HG03342 (cell line): ENCODE data around the gene SFMBT2.
A peak's percentile ranks its signal among the peaks of the same experiment; 100 is the strongest.

Experiments used
- ATAC-seq: cut with Tn5 transposase; IDR thresholded peaks from one replicate; pipeline ENCODE4 v1.9.1; 2021; ENCODE audit warnings: mild to moderate bottlenecking, moderate library complexity; ENCODE audit not compliant: unreplicated experiment

The SFMBT2 gene

DNA sequence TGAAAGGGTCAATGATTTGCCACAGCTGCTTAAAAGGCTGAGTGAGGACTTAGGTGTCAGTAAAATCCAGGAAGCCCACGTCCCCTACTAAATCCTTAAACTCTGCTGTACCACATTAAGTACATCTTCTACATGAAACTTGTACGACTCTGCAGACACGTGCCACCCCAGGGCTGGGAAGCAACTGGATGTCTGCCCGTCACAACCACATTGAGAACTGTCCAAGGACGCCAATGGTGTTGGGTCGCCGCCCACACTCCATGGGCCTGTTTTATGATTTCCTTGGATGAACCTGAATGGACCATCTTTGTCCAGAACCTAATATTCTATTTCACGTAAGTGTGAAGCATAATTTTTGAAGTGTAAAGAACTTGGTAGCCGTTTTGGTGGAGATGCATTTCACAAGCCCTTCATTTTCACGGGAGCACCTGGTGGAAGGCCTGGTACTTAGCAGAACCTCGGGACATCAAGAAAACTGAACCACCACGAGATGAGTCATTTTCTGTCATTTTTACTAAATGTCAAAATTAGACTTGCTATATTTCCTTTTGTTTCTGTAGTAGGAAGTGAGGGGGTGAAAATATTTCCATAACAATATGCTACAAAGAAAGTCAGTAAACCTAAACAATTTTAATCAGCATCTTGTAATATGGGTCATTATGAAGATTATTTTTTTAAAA is 134.9 kb downstream of the SFMBT2 start:
- ATAC-seq: no peak

DNA sequence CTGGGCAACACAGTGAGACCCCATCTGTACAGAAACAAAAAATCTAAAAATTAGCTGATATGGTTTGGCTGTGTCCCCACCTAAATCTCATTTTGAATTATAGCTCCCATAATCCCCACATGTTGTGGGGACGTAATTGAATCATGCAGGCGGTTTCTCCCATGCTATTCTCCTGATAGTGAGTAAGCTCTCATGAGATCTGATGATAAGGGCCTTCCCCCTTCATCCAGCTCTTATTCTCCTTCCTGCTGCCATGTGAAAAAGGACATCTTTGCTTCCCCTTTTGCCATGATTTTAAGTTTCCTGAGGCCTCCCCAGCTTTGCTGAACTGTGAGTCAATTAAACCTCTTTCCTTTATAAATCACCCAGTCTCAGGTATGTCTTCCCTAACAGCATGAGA is 136.5 kb downstream of the SFMBT2 start:
- no peak for ATAC-seq

DNA sequence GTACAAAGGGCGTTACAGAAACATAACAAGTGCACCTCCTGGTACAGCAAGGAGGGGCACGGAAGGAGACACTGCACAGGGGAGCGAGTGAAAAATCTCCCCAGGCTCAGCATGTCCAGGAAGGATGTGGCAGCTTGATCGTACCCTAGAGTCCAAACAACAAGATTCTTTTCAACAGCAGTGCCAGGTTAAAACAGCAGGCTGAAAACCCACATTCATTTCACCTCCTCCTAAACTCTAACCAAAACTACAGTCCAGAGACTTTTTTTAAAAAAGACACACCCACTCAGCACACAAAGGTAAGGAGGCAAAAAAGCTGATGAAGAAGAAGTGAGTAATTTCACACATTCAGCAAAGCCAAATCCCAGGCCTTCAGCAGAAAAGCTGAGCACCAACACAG is 138.8 kb downstream of the SFMBT2 start:
- no peak for ATAC-seq

DNA sequence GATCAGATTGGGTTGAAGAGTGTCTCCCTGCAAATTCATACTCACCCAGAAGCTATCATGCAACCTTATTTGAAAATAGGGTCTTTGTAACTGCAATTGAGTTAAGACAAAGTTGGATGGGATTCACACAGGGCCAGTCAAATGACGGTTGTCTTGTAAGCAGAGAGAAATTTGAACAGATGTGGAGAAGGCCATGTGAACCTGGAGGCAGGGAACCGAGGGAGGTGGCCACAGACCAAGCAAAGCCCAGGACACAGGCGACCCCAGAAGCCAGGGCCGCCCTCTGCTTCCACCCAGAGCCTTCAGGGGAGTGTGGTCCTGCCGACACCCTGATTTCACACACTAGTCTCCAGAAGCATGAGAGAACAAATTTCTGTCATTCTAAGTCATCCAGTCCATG is 140.8 kb downstream of the SFMBT2 start:
- ATAC-seq: no peak

DNA sequence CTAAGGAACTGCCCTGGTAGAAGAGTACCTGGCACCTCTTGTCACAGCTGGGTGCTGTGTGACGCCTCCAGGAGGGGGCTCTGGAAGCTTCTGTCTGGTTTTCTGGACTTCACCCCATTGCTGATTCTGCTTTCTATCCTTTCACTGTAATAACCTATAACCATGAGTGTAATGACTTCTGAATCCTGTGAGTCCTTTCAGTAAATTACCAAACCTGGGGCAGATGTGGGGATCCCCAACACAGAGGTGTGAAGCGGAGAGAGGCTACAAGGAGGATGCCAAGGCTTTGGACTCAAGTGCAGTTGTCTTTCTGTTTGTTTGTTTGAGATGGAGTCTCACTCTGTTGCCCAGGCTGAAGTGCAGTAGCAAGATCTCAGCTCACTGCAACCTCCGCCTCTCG is 143.7 kb downstream of the SFMBT2 start:
- no peak for ATAC-seq

DNA sequence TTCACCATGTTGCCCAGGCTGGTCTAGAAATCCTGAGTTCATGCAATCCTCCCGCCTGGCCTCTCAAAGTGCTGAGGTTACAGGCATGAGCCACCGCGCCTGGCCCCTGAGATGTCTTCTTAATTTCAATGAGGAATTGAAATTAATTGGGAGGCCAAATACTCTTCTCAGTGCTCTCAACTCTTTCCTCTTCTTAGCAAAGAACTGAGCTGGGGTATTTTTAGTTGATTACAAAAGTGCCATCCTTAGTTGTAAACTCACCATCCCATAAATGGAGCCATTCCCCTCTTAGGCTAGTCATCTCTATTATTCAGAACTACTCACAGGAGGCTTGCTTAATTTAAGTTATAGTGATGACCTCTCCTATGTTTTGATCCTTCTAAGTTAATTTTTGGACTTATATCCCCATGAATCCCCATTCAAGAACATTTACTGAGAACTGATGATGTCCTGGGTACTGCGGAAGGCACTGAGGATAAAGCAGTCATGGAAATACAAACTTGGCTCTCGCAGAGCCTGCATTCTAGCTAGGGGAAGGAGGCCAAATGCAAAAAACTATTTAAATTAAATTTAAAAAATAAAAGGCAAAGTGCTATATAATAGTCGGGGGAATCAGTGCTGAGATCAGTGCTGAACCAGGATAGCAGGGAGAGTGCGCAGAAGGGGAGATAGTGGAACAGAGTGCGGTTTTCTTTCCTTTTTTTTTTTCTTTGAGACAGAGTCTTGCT is 145.3 kb downstream of the SFMBT2 start:
- ATAC-seq: no peak

DNA sequence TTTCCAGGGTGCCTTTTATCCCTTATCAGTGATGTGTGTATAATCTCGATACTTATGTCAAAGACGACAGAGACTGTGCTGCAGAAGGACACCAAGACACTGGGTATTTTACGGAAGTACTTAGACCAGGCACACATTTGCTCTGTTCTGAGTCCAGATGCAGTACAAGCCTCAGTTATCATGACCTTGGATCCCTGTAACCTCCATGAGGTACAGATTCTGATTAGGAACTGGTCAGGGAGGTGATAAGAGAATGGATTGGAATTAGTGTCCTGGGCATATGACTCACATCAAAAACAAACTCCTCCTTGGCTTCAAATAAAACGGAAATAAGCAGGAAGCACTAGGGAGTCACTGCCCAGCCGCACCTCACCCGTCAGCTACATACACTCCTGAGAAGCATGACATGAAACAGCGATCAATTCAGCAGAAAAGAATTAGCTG is 146.5 kb downstream of the SFMBT2 start:
- no peak for ATAC-seq

DNA sequence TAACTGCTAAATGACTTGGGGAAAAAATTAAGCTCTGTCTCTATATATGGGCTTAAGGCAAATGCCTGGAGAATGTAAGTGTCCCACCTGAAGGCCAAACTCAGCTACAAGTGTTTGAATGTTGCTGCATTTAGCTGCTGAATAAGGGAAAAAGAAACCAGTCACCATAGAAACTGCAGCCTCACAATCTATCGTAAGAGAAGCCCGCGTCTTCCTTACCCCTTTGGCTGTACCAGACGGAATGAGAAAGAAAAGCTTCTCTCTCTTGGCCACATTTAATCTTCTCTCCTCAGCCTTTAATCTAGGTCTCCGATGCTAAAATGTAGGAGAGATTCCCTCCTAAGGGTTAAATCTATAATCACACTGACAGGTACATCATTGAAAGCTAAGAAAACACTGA is 147.2 kb downstream of the SFMBT2 start:
- no peak for ATAC-seq

DNA sequence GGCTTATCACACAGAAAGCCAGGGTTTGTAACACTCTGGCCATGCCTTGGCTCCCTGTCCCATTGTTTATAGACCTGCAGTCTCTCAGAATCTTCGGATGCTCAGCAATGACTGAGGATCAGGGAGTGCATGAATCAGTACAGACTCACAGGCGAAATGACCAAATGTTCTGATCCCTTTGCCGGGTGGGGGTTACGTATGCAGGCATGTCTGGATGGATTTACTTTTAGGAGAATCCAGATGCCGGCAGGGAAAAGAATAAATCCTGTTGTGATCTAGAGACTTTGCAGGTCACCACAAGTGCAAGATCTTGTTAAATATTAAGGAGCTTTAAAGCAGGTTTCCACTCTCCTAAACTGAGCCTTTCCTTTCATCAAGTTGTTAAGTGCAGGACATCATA is 149.5 kb downstream of the SFMBT2 start:
- no peak for ATAC-seq

DNA sequence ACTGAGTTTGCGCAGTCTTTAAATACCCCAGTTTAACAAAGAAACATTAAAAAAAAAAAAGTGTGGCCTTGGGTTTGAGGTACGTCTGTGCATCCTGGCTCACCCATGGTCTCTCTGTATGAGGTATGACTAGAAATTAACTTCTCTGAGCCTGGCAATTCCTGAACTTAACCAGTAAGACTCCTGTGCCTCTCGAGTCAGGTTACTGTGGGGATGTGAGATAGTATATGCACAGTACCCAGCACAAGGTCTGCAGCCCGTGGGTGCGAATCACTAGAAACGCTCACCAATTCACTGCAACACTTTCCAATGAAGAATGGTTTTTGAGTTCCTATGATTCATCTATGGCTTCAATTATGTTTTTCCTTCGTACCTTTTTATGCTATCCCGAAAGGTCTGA is 149.9 kb downstream of the SFMBT2 start:
- ATAC-seq: no peak

DNA sequence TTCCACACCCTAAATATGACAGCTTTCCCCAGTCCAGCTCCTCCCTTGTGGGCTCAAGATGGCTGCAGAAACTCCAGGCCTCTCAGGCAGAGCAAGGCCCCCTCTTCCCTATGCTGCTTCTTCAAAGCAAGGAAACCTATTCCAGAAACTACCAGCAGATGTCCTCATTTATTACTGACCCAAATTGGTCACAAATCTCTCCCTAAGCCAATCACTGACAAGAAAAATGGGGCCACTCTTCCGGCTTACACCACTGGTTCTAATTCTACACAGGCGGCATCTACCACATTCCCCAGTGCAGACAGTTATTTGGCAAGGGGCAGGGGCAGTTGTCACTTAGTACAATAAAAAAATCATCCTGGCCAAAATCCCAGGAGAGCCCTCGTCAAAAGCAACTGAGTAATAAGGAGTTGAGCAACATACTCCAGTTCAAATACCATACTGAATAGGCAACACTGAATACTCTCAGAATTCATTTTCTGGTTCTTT is 150.4 kb downstream of the SFMBT2 start:
- peak; percentile 69 for ATAC-seq

DNA sequence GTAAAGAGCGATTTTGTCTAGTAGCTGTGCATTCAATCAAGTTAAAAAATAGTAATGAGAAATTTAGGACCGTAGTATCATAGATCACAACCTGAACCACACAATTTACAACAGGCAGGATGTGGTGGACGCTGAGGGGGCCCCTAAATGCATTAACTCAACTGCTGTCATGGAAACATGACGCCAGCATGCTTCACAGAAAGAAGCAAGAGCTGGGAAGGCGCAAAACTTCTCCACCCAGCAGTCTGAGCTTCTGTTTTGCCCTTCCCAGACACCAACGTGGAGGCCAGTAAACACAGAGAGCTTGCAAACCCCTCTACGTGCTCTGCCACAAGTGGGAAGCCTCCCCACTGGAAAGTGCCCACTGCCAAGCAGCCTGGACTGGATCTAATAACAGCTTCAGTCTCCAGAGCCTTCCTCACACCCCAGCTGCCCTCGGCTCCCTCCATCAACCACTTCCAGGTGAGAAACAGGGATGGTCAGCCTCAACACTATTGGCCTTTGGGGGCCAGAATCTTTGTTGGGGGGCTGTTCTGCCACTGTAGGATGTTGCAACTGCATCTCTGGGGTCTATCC is 151.8 kb downstream of the SFMBT2 start:
- ATAC-seq: peak; percentile 50

DNA sequence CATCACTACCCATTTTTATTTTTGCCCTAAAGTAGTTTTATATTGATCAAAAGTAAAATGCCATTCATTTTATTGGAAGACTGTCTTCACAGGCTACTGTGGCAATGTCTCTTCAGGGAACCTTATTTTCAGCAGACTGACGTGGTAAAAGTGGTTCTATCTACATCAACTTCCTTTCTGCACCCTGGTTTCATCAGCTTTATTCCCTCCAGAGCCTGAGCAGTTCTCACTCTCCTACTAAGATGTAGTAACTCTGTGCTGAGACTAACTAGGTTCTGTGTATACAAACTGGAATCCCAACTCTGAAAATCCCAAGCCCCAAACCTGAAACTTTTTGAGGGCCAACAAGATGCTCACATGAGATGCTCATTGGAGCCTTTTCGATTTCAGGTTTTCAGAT is 155.3 kb downstream of the SFMBT2 start:
- ATAC-seq: no peak

DNA sequence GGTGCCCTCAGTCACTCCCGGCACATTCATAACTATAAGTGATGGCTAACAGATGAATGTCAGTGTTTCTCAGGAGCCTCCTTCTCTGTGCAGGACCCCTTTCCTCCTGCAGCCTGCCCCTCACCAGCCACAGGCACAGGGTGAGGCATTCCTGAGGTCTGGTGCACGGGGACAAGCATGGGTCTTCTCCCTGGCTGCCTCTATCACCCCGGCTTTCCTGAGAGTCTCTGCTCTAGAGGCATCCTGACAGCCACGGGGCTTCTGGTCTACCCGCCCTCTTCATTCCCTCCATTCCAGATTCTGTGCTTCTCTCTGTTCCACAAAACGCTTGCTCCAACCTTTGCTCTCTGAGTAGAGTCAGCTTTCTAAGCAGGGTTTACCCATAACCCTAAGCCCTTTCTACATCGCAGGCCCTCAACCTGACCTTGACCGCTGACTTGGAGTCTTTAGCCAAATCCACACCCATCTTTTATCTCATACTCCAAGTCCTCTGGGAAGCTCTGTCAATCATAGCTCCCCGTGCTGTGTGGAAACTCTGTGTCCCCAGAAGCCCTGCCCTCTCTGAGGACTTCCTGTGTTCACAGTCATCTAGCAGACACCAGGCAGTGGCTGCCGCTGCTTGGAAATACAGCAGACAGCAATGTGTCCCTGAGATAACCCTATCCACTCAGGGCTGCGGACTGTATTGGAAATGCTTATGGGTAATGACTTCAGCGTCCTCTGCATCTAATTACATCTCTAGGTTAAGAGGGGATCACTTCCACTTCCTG is 159.0 kb downstream of the SFMBT2 start:
- no peak for ATAC-seq

DNA sequence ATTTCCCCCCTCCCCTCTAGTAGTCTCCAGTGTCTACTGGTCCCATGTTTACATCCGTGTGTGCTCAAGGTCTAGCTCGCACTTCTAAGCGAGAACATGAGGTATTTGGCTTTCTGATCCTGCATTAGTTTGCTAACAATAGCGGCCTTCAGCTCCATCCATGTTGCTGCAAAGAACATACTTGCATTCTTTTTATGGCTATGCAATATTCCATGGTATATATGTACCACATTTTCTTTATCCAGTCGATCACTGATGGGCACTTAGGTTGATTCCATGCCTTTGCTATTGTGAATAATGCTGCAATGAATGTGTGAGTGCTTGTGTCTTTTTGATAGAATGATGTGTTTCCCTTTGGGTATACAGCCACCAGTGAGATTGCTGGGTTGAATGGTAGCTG is 160.6 kb downstream of the SFMBT2 start:
- ATAC-seq: no peak

DNA sequence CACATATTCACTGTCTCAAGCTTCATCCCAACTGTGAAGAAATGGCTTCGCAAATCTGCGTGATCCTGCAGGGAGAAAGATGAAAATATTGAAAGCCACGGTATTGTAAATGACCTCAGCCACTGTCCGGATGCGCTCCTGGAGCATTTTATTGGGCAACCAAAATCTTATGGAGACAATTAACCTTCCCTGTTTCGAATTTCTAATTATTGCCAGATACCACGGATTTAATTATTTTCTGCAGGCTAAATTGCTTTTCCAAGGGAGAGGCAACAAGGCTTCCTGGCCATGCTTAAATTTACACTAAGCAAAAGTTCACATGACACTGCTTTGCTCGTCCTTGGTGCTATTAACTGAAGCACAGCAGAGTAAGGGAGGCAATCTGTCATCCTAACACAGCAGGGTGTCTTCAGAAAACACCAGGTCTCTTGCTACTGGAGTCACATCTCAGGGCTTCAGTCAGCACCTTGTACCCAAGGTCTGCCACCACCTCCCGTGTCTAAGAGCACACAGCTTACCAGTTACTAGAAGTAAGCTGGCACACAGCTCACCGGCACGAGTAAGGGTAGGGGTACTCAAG is 162.2 kb downstream of the SFMBT2 start:
- ATAC-seq: no peak

DNA sequence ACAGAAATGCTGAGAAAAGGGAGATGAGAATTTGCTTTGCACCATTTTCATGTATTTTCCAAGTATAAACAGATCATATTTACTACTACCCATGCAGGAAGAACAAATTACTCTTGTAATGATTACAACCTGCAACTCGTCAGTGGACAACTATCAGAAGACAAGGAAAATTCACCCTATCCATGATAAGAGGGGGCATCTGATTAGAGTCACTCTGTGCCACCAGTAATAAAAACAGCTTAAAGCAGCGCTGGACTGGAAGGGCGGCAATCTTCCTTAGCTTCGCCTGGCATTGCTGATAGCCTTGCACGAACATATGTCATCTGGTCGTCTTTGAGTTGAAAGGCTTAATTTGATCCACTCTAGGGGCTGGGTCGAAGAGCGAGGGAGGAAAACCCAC is 162.7 kb downstream of the SFMBT2 start:
- ATAC-seq: no peak

DNA sequence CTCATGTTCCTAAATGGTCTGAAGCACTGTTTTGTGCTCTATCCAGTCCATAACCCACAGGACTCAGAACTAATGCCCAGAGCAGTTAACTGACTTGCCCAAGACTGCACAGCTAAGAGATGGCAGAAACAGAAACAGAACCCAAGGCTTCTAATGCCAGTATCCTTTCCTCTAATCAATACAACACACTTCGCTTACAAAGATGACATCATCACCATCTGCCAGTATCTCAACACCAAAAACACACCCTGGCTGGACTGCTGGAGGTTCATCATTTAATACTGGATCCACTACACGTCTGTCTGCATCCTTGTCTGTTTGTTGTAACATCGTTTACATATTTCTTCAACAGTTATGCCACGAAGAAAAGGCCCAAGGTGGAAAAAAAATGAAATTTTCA is 165.3 kb downstream of the SFMBT2 start:
- ATAC-seq: no peak

DNA sequence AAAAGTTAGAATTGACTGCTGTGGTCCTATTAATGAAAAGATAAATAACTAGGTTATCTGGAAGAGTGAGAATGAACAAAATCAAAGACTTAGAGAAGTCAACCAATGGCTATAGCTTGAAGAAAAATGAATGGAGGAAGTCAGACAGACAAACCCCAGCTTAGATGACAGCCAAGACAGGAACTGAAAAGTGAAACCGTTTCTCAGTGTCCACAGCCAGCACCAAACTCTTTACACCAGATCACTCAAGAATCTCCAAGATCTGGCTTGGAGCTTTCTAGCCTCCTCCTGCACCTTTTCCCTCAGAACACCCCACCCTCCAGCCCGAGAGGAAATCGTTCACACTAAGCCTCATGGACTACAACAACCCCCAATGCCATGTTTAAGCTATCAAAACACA is 167.0 kb downstream of the SFMBT2 start:
- peak; percentile 87 for ATAC-seq

DNA sequence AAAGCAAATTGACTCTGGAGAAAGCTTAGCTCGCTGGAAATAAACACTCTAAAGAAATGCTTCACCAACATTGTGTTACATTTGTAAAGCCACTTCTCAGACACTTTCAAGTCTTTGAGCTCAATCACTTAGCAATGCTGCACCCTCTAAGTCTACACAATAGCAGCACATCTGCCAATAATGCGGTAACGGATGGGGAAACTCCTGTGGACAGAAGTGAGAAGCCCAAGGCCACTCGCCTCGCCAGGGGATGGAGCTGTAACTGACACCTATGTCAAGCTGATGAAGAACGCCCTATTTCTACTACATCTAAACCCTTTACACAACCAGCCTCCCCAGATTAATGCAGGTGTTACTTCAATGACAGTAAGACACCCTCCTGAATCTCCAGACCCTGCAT is 167.7 kb downstream of the SFMBT2 start:
- ATAC-seq: no peak
